Anterior cingulate cortex (tissue), 58 donors: ENCODE measurements around the gene SEC24A.
A peak's percentile ranks its signal among the peaks of the same experiment; 100 is the strongest.
"Not testable (repeated sequence)": the region's sequence is repeated elsewhere in the genome, so short reads cannot be mapped to it uniquely, and the experiment has no call there.

ENCODE experiments used
- DNase-seq, 58 donors: peaks; one replicate each; lab custom pipeline; 2025; lab: John Stamatoyannopoulos, UW

The SEC24A gene

DNA sequence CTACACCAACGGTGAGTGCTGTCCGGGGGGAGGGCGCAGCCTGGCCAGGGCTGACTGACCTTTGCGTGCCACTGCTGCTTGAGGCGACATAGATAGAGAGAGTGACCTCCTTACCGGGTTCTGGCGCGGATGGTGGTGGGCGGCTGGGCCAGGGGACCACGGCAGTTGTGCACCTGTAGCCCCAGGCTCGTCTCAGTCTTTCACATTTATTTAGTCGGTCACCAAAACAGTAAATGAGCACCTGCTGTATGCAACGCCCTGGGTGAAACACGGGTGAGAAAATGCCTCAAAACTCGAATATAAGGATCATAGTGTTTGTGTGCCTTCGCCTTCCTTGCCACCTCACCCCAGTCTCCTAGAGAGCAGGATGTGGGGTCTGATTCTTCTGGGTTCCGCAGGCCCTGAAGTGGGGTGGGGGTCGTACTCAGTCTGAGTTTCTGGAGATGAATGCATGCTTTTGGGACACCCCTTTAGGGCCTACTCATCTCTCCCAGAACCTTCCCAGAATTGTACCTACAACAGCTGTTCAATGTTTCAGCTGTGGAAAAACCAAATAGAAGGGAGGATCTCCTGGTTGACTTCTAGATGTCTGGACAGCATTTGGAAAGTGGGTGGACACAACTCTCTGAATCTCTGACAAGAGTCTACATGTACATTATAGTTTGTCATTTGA, 714 bp downstream of the SEC24A start:
- DNase-seq: peak in 7 of 58 donors; percentile 8 to 39 (median 22)

DNA sequence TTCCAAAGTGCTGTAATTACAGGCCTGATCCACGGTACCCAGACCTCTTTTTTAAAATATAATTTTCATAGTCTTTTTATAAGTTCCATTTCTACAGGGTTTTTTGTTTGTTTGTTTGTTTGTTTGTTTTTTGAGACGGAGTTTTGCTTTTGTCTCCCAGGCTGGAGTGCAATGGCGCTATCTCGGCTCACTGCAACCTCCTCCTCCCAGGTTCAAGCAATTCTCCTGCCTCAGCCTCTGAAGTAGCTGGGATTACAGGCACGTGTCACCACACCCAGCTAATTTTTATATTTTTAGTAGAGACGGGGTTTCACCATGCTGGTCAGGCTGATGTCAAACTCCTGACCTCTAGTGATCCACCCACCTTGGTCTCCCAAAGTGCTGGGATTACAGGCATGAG, 2.1 kb downstream of the SEC24A start:
- not testable (repeated sequence) for DNase-seq

DNA sequence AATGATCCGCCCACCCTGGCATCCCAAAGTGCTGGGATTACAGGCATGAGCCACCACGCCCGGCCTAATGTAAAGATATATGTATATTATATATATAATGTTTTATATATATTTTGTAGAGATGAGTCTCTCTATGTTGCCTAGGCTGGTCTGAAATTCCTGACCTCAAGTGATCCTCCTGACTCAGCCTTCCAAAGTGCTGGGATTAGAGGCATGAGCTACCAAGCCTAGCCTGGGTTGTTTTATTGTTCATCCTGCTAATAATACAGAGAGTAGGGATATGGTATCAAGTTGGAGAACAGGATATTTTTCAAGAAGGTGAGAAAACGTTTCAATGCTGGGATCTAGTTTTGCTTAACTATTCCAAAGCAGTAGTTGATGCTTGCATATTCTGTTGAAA, 2.9 kb downstream of the SEC24A start:
- no peak for DNase-seq

DNA sequence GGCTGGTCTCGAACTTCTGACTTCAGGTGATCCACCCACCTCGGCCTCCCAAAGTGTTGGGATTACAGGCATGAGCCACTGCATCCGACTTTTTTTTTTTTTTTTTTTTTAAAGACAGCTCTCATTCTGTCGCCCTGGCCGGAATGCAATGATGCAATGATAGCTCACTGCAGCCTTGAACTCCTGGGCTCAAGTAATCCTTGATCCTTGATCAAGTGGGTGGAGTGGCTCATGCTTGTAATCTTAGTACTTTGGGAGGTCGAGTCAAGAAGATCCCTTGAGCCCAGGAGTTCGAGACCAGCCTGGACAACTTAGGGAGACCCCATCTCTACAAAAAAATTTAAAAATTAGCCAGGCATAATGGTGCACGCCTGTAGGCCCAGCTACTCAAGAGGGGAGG, 8.1 kb downstream of the SEC24A start:
- DNase-seq: no peak

DNA sequence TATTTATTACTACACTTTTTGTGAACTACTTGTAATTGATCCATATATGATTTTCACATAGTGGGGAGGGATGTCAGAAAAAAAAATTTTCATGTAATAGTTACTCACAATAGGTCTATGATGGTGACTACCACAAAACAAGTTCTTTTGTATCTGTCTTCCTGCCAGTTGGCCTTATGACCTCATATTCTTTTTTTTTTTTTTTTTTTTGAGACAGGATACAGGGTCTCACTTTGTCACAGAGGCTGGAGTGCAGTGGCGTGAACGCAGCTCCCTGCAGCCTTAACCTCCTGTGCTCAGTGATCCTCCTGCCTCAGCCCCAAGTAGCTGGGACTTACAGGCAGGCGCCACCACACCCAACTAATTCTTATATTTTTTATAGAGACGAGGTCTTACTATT, 10.9 kb downstream of the SEC24A start:
- no peak for DNase-seq

DNA sequence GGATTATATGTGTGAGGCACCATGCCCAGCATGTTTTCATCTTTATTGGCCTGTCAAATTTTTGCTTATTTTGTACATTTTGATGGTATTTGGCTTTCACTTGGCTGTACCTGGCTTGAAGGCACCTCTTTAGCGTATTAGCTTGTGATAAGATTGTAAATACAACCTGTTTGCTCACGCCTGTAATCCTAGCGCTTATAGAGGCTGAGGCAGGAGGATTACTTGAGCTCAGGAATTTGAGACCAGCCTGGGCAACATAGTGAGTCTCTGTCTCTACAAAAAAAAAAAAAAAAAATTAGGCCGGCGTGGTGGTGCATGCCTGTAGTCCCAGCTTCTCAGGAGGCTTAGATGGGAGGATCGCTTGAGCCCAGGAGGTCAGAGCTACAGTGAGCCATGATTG, 11.3 kb downstream of the SEC24A start:
- no peak for DNase-seq

DNA sequence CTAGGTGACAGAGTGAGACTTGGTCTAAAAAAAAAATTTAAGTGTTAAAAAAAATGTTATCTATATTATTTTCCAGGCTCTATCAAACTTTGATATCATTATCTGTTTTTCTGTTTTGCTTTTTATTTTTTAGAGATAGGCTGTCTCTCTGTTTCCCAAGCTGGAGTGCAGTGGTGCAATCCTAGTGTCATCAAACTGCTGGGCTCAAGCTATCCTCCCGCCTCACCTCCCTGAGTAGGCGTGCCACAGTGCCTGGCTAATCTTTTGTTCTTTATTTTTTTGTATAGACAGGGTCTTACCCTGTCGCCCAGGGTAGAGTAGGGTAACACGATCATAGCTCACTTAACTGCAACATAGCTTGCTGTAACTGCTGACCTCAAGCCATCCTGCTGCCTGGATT, 14.4 kb downstream of the SEC24A start:
- DNase-seq: no peak

DNA sequence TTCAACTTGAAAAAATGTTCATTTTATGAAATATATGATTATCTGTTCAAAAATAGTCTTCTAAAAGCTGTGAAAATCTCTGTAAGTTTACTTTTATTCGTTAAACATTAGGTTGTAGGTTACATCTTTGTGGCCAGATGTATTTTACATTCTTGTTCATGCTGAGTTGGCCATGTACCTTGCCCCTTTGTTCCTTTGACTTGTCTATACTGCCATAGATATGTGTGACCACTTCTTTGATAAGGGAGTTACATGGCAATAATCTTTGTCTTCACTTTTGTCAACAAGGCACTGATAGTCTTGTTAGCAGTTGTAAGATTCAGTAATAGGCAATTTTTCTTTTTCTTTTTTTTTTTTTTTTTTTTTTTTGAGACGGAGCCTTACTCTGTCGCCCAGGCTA, 15.9 kb downstream of the SEC24A start:
- no peak for DNase-seq

DNA sequence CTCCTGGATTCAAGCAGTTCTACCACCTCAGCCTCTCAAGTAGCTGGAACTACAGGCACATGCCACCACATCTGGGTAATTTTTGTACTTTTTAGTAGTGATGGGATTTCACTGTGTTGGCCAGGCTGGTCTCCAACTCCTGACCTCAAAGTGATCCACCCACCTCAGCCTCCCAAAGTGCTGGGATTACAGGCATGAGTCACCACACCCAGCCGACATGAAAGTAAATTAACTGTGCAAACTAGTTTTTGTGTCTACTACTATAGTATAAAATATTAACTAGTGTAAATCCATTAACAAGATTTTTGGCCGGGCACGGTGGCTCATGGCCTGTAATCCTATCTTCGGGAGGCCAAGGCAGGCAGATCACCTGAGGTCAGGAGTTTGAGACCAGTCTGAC, 25.0 kb downstream of the SEC24A start:
- DNase-seq: not testable (repeated sequence)

DNA sequence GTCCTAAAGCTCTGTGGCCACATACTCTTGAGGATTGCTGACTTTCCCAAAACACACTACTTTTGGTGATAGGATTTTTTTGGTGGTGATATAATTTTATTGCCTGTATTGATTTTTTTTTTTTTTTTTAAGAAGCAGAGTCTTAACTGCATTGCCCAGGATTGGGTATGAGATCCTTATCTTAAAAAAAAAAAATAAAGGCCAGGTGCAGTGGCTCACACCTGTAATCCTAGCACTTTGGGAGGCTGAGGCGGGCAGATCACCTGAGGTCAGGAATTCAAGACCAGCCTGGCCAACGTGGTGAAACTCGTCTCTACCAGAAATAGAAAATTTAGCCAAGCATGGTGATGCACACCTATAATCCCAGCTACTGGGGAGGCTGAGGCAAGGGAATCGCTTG, 28.8 kb downstream of the SEC24A start:
- not testable (repeated sequence) for DNase-seq

DNA sequence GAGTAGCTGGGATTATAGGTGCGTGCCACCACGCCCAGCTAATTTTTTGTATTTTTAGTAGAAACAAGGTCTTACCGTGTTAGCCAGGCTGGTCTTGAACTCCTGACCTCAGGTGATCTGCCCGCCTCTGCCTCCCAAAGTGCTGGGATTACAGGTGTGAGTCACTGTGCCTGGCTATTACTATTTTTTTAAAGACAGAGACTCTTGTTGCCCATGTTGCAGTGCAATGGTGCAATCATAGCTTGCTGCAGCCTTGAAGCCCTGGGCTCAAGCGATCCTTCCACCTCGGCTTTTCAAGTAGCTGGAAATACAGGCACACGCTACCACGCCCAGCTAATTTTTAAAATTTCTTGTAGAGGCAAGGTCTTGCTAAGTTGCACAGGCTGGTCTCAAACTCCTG, 41.6 kb downstream of the SEC24A start:
- DNase-seq: not testable (repeated sequence)

DNA sequence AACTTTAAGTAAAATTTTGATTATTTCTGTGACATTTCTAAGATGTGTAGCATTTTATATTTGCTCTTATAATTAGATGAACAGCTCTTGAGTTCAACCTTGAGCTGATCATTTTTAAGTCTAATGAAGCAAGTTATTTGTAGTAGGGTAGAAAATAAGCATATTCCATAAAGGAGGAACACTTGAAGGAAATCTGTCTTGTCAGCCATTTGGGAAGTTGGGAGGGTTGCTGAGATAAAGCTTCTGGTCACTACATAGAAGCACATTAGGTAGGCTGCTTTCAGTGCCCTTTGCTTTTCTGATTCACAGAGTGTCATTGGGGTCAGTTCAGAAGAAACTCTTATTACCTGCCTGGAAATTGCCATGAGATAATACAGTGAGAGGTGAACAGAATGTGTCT, 44.1 kb downstream of the SEC24A start:
- no peak for DNase-seq

DNA sequence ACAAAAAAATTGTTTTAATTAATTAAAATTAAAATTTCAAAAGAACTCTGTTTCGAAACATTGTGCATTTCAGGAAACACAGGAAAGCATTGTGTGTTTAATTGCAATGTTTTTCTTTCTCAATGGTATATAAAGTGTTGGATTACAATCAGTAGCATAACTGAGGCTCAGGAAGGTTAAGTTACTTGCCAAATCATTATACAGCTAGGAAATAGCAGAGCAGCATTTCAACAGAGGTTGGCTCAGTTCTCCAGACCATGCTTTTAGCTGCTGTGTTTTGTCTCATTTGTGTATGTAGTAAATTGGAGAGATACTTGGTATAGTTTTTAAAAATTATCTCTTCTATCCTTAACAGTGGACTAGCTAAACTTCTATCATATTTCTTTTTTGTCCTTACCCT, 59.7 kb downstream of the SEC24A start:
- no peak for DNase-seq

DNA sequence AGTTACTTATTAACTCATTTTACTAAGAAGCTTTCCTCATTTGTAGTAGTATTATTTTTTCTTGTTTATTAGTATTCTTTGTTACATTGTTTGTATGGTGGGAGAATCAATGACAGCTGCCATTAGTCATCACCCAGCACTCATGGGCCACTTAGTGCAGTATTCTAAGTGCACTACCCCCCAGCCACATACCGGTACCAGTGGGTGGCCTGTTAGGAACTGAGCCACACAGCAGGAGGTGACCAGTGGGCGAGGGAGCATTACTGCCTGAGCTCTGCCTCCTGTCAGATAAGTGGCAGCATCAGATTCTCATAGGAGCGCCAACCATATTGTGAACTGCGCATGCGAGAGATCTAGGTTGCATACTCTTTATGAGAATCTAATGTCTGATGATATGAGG, 65.5 kb downstream of the SEC24A start:
- no peak for DNase-seq

DNA sequence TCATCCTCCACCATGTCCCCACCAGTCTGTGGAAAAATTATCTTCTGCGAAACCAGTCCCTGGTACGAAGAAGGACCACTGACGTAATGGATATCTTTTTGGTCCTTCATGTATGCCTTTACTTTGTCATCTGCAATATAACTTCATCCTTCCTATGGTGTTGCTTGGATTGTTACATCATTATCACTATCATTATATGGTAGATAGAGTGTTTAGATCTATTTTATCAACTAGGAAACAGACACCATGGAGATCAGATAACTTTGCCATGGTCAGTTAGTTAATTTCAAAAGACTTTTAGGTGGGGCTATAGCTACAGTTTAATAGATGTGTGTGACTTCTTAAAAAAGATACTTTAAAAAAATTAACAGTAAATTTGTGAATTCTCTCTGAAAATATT, 66.0 kb downstream of the SEC24A start:
- DNase-seq: no peak

DNA sequence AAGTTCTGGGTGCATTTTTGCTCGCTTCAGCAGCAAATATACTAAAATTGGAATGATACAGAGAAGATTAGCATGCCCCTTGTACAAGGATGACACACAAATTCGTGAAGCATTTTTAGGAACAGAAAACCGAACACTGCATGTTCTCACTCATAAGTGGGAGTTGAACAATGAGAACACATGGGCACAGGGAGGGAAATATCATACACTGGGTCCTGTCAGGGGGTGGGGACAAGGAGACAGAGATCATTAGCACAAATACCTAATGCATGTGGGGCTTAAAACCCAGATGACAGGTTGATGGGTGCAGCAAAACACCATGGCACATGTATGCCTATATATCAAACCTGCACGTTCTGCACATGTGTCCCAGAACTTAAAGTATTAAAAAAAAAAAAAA, 66.9 kb downstream of the SEC24A start:
- not testable (repeated sequence) for DNase-seq

DNA sequence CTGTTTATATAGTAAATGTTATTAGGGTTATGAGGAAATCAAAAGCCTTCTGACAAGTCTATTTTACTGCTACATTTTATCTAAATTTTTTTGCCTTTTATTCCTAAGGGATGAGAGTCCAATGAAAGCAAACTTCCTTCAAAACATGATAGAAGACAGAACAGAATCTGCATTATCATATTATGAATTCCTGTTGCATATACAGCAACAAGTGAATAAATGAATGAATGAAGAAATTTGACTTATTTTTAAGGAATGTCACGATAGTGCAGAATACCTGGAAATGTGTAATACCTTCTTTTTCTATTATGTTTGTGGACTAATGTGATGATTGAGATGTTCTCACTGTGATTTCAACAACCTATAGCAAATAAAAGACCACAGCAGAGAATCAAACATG, 76.3 kb downstream of the SEC24A start:
- no peak for DNase-seq

DNA sequence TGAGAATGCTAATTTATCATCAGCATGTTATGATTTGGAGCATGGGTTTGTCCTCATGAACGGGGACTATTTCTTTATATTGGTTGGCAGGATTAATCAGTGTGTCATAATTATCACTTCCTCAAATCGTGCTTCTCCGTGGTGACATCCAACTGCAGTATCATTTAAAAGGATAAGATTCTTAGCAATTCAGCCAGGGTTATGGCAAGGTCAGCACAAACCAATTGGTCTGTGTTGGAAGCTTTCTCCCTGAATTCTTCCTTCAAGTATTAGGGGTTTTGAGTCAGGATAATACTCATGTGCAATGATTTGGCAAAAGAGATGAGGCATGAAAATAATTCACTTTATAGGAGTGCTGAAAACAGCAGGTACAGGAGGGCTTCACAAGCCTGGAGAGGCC, 84.2 kb downstream of the SEC24A start:
- no peak for DNase-seq

DNA sequence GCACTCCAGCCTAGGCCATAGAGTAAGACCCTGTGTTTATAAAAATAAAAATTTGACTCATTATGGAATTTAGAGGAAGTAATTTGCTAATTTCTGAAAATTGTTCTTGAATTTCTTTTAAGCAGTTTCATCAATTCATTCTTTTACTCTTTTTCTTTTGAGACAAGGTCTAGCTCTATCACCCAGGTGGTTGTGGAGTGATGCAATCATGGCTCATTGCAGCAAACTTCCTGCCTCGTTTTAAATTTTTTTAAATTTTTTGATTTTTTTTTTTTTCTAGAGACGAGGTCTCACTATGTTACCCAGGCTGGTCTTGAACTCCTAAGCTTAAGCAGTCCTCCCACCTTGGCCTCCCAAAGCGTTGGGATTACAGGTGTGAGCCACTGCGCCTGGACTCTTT, 86.7 kb downstream of the SEC24A start:
- no peak for DNase-seq

DNA sequence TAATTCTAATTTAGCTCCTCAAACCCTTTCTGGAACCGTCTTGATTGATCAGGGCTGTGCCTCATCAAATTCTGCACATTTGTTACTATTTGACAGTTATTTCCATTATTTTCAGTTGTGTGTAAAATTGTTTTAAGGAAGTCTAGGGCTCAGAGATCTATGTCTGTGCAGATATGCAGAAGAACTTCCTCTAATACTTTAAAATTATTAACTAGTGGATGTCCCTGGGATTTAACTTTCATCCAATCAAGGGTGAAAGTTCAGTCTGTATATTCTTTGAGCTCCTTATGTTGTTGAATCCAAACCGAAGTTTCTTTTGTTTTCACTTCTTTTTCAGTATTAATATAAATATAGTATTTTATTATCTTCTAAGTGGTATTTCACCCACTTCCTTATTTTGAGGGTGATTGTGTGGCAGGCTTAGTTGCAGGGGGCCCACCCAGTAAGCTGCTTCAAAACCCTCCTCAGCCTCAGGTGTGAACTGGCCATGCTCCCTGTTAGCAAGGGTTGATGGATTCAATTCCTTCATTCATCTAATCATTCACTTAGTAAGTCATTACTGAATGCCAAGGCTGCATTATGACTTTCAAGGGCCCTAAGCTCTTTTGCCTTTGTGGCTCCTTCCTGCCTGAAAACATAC, 87.7 kb downstream of the SEC24A start:
- DNase-seq: no peak

DNA sequence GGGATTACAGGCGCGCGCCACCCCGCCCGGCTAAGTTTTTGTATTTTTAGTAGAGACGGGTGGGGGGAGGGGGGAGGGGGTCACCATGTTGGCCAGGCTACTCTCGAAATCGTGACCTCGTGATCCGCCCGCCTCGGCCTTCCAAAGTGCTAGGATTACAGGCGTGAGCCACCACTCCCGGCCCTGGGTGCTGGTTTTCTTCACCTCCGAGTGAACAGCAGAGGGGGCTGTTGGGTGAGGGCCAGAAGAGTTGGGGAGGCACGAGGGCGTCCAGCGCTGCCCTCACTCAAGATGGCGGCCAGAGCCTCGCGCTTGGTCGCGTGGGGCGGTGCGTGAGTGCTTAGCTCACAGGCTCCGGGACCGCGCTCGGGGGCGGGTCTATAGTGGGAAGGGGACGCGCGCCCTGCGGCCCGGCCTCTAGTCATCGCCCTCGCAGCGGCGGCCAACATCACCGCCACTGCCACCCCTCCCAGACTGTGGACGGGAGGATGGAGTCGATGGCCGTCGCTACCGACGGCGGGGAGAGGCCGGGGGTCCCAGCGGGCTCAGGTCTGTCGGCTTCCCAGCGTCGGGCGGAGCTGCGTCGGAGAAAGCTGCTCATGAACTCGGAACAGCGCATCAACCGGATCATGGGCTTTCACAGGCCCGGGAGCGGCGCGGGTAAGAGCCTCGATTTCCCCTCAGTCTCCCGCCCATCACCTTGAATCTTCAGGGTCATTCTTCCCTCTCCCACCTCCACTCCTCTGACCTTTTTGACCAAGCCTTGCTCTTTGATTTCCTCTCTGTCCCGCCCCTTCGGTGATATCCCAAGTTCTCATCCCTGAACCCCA, 89.8 kb downstream of the SEC24A start, which contains the start of gene CAMLG:
TSS of gene CAMLG (plus strand) at position 416 of the 830 bp plus-strand sequence. CDS start at position 489, 73 bp downstream.
- peak; percentile 61 to 98 (median 94) for DNase-seq
